H9 (cell line): ENCODE results near the gene HSDL2. TPM values are rescaled to one million over a fixed set of nuclear protein-coding genes. Genes with fewer than 3 reads are reported as not detected.

Experiments
- DNase-seq: peaks from one replicate; pipeline ENCODE4 v3.0.0-alpha.2; 2017
- H2AFZ ChIP-seq: one replicate; pipeline ENCODE4 v1.6.1; 2013; ENCODE audit warnings: mild to moderate bottlenecking, low read length, control low read depth, moderate library complexity
- H2AK5ac ChIP-seq: 2 replicates; pipeline ENCODE4 v1.6.1; 2013; ENCODE audit warnings: low read length, control low read depth, mixed read lengths; ENCODE audit not compliant: insufficient read length
- H2BK120ac ChIP-seq: one replicate; pipeline ENCODE4 v1.6.1; 2013; ENCODE audit warnings: low read depth, mild to moderate bottlenecking, low read length, control low read depth, inconsistent platforms; ENCODE audit not compliant: poor library complexity, severe bottlenecking
- H2BK12ac ChIP-seq: 2 replicates; pipeline ENCODE4 v1.6.1; 2013; ENCODE audit warnings: low read length, control low read depth, mixed read lengths, low read depth; ENCODE audit not compliant: insufficient read length
- H2BK15ac ChIP-seq: 2 replicates; pipeline ENCODE4 v1.6.1; 2013; ENCODE audit warnings: low read depth, low read length, control low read depth
- H2BK20ac ChIP-seq: one replicate; pipeline ENCODE4 v1.6.1; 2013; ENCODE audit warnings: low read depth, mild to moderate bottlenecking, low read length, control low read depth, inconsistent platforms; ENCODE audit not compliant: poor library complexity, severe bottlenecking
- H2BK5ac ChIP-seq: 2 replicates; pipeline ENCODE4 v1.6.1; 2013; ENCODE audit warnings: low read length, control low read depth, mixed read lengths; ENCODE audit not compliant: insufficient read length
- H3K14ac ChIP-seq: 2 replicates; pipeline ENCODE4 v1.6.1; 2013; ENCODE audit warnings: low read length, control low read depth; ENCODE audit not compliant: insufficient read depth
- H3K18ac ChIP-seq: 2 replicates; pipeline ENCODE4 v1.6.1; 2013; ENCODE audit warnings: low read depth, mild to moderate bottlenecking, mixed read lengths, low read length, control low read depth; ENCODE audit not compliant: insufficient read length
- H3K23ac ChIP-seq: 2 replicates; pipeline ENCODE4 v1.6.1; 2013; ENCODE audit warnings: low read length, control low read depth, mixed read lengths, low read depth; ENCODE audit not compliant: insufficient read length
- H3K23me2 ChIP-seq: 2 replicates; pipeline ENCODE4 v1.6.1; 2013; ENCODE audit warnings: low read depth, mild to moderate bottlenecking, mixed read lengths, low read length, control low read depth; ENCODE audit not compliant: insufficient read length, poor library complexity, severe bottlenecking
- H3K27ac ChIP-seq: 2 replicates; pipeline ENCODE4 v1.5.1; 2013; ENCODE audit warnings: low read length, control low read depth, mixed read lengths, low read depth; ENCODE audit not compliant: insufficient read length
- H3K27me3 ChIP-seq: 2 replicates; pipeline ENCODE4 v1.6.1; 2013; ENCODE audit warnings: low read length, control low read depth, inconsistent platforms; ENCODE audit not compliant: insufficient read depth
- H3K4ac ChIP-seq: 2 replicates; pipeline ENCODE4 v1.6.1; 2013; ENCODE audit warnings: low read depth, mild to moderate bottlenecking, control low read depth, inconsistent platforms, low read length, moderate library complexity
- H3K4me1 ChIP-seq: 2 replicates; pipeline ENCODE4 v1.6.1; 2013; ENCODE audit warnings: low read length, control low read depth, inconsistent platforms; ENCODE audit not compliant: insufficient read depth
- H3K4me2 ChIP-seq: 2 replicates; pipeline ENCODE4 v1.6.1; 2013; ENCODE audit warnings: low read length, control low read depth, mixed read lengths; ENCODE audit not compliant: insufficient read length, insufficient read depth
- H3K56ac ChIP-seq: 2 replicates; pipeline ENCODE4 v1.6.1; 2013; ENCODE audit warnings: low read depth, mild to moderate bottlenecking, mixed read lengths, low read length, control low read depth; ENCODE audit not compliant: insufficient read length
- H3K79me1 ChIP-seq: 2 replicates; pipeline ENCODE4 v1.6.1; 2013; ENCODE audit warnings: low read depth, mild to moderate bottlenecking, moderate library complexity, low read length, control low read depth, inconsistent platforms; ENCODE audit not compliant: insufficient read depth, poor library complexity, severe bottlenecking
- H3K79me2 ChIP-seq: 2 replicates; pipeline ENCODE4 v1.6.1; 2013; ENCODE audit warnings: low read length, control low read depth, inconsistent platforms; ENCODE audit not compliant: insufficient read depth
- H3K9ac ChIP-seq: 2 replicates; pipeline ENCODE4 v1.6.1; 2013; ENCODE audit warnings: low read length, control low read depth, mixed read lengths; ENCODE audit not compliant: insufficient read length; ENCODE audit errors: extremely low read depth
- H3K9me3 ChIP-seq: one replicate; pipeline ENCODE4 v1.6.1; 2013; ENCODE audit warnings: low read depth, low read length, inconsistent platforms; ENCODE audit not compliant: control insufficient read depth
- H3T11ph ChIP-seq: one replicate; pipeline ENCODE4 v1.6.1; 2013; ENCODE audit warnings: mild to moderate bottlenecking, low read length, control low read depth, inconsistent platforms
- H4K20me1 ChIP-seq: one replicate; pipeline ENCODE4 v1.6.1; 2013; ENCODE audit not compliant: control insufficient read depth, insufficient read length, insufficient read depth
- H4K5ac ChIP-seq: 2 replicates; pipeline ENCODE4 v1.6.1; 2013; ENCODE audit warnings: low read depth, mild to moderate bottlenecking, mixed read lengths, low read length, control low read depth; ENCODE audit not compliant: insufficient read length
- H4K8ac ChIP-seq: replicated peaks from 2 replicates; pipeline ENCODE4 v1.6.1; 2013; ENCODE audit warnings: low read length, control low read depth, mixed read lengths, low read depth; ENCODE audit not compliant: insufficient read length
- H4K91ac ChIP-seq: 2 replicates; pipeline ENCODE4 v1.6.1; 2013; ENCODE audit warnings: low read depth, mild to moderate bottlenecking, moderate library complexity, mixed read lengths, low read length, control low read depth; ENCODE audit not compliant: insufficient read length
- H3K27ac Mint-ChIP-seq, 3 experiments: 2 replicates in 2 of 3; 3 replicates in 1 of 3; pipeline ENCODE4 v1.8.0; 2020 to 2021; ENCODE audit warnings: mixed read lengths in 3 of 3, mild to moderate bottlenecking in 1 of 3, moderate library complexity in 1 of 3
- H3K27me3 Mint-ChIP-seq: 2 replicates; pipeline ENCODE4 v1.8.0; 2021; ENCODE audit warnings: low read depth, mild to moderate bottlenecking, moderate library complexity, mixed read lengths
- H3K36me3 Mint-ChIP-seq, 3 experiments: 2 replicates in 2 of 3; 3 replicates in 1 of 3; pipeline ENCODE4 v1.8.0; 2020 to 2021; ENCODE audit warnings: low read depth in 3 of 3, mixed read lengths in 3 of 3; ENCODE audit not compliant: insufficient read depth in 1 of 3
- H3K4me1 Mint-ChIP-seq, 2 experiments: 2 replicates each; pipeline ENCODE4 v1.8.0; 2020; ENCODE audit warnings: mixed read lengths in 2 of 2
- H3K4me3 Mint-ChIP-seq, 2 experiments: 2 replicates in 1 of 2; 3 replicates in 1 of 2; pipeline ENCODE4 v1.8.0; 2020 to 2021; ENCODE audit warnings: mild to moderate bottlenecking in 2 of 2, mixed read lengths in 2 of 2, moderate library complexity in 1 of 2
- H3K9me3 Mint-ChIP-seq, 2 experiments: 2 replicates in 1 of 2; 3 replicates in 1 of 2; pipeline ENCODE4 v1.8.0; 2020; ENCODE audit warnings: mild to moderate bottlenecking in 2 of 2, mixed read lengths in 2 of 2, moderate library complexity in 1 of 2
- CTCF ChIP-seq: fragments of 200-600 bp; sonication (generic); conservative IDR thresholded peaks from 3 replicates; pipeline ENCODE4 v1.8.0; 2021; ENCODE audit warnings: antibody characterized with exemption, mild to moderate bottlenecking
- WGBS: extraction: QIAGEN DNeasy Blood & Tissue Kit; methylation state at CpG from one replicate; pipeline ENCODE4 v1.1.7; 2013; ENCODE audit warnings: missing lambda C conversion rate, low lambda C conversion rate, mixed read lengths; ENCODE audit not compliant: insufficient read length; ENCODE audit errors: extremely low coverage; 5-methylcytosine and 5-hydroxymethylcytosine counted together
- total RNA-seq: library from RNA; stranded (reverse); gene quantifications from 2 replicates; pipeline ENCODE4 v1.2.1, GENCODE V29; 2021

HSDL2 gene
- total RNA-seq, 1 experiment from 2014 or later: 16.6 TPM

GRCh38 chr9:112465352-112465751 lies 85.4 kb downstream of the HSDL2 start:
- H3K9ac ChIP-seq: no peak overlapping the region
- TF ChIP-seq CTCF: no peak
- no peak overlapping the region for H2AFZ ChIP-seq
- H2BK15ac ChIP-seq: no peak overlapping the region
- no peak overlapping the region for H4K8ac ChIP-seq
- no peak overlapping the region for H3T11ph ChIP-seq
- H2AK5ac ChIP-seq: no peak overlapping the region
- H2BK12ac ChIP-seq: no peak overlapping the region
- no peak overlapping the region for H4K5ac ChIP-seq
- H3K23me2 ChIP-seq: no peaks in the 10 kb centered on the region
- H3K4me1 Mint-ChIP-seq: no peaks in the 10 kb centered on the region
- H3K79me2 ChIP-seq: no peaks in the 10 kb centered on the region
- H3K18ac ChIP-seq: no peak overlapping the region
- H4K20me1 ChIP-seq: no peaks in the 10 kb centered on the region
- WGBS: no CpG with 5 or more reads among the region's 4 CpGs
- no peak overlapping the region for H2BK5ac ChIP-seq
- no peaks in the 10 kb centered on the region for H3K9me3 ChIP-seq
- H2BK120ac ChIP-seq: no peak overlapping the region
- no peak for DNase-seq
- no peak overlapping the region for H2BK20ac ChIP-seq
- H3K4me1 ChIP-seq: no peaks in the 10 kb centered on the region
- no peak overlapping the region for H3K27ac Mint-ChIP-seq
- no peak overlapping the region for H3K4me3 Mint-ChIP-seq
- peaks cover 10 to 30% (median 24%) of the 10 kb centered on the region in 3 experiments for H3K36me3 Mint-ChIP-seq
- H3K56ac ChIP-seq: no peak overlapping the region
- no peak overlapping the region for H3K27ac ChIP-seq
- no peaks in the 10 kb centered on the region for H3K27me3 Mint-ChIP-seq
- H3K23ac ChIP-seq: no peak overlapping the region
- H3K4me2 ChIP-seq: no peak overlapping the region
- H3K27me3 ChIP-seq: no peaks in the 10 kb centered on the region
- no peak overlapping the region for H3K14ac ChIP-seq
- H4K91ac ChIP-seq: no peak overlapping the region
- peaks cover 7 to 8% of the 10 kb centered on the region in 2 experiments; a peak in 3 of 5 replicates for H3K9me3 Mint-ChIP-seq
- no peak overlapping the region for H3K4ac ChIP-seq
- no peaks in the 10 kb centered on the region for H3K79me1 ChIP-seq
